IMR-90 (cell line): ENCODE results near the gene NDEL1. TPM values are rescaled to one million over a fixed set of nuclear protein-coding genes. Genes with fewer than 3 reads are reported as not detected.

Experiments used
- ATAC-seq: fragments of 200-7000 bp; cut with Tn5 transposase; 2 replicates; pipeline ENCODE4 v1.9.1; 2020; ENCODE audit warnings: low read depth, mild to moderate bottlenecking, moderate library complexity
- BruUV-seq: library from RNA; stranded (reverse); fragments of 400-500 nt; replicated peaks from 2 replicates; lab custom pipeline; 2021; lab: Mats Ljungman, UMichigan
- CTCF ChIA-PET: fragments of 300-600 bp; formaldehyde crosslinking; extraction: SDS; loops from one replicate; lab custom pipeline; 2021; ENCODE audit warnings: antibody characterized with exemption; lab: Yijun Ruan, JAX
- POLR2A ChIA-PET: fragments of 300-600 bp; sonication (Branson Sonifier 250); formaldehyde crosslinking; loops from one replicate; lab custom pipeline; 2022; ENCODE audit warnings: antibody characterized with exemption; ENCODE audit not compliant: unreplicated experiment; lab: Charles Lee
- DNase-seq: peaks from one replicate; pipeline ENCODE4 v3.0.0; 2013
- H2AFZ ChIP-seq: replicated peaks from 2 replicates; pipeline ENCODE3; 2013; ENCODE audit warnings: low read length, mild to moderate bottlenecking; ENCODE audit not compliant: poor library complexity
- H2AK5ac ChIP-seq: 2 replicates; pipeline ENCODE4 v1.6.1; 2013; ENCODE audit warnings: low read depth, low read length, inconsistent platforms
- H2AK9ac ChIP-seq: replicated peaks from 2 replicates; pipeline ENCODE3; 2013; ENCODE audit warnings: mild to moderate bottlenecking, low read depth, low read length, moderate library complexity; ENCODE audit not compliant: poor library complexity
- H2BK120ac ChIP-seq: 2 replicates; pipeline ENCODE4 v1.6.1; 2013; ENCODE audit warnings: low read depth, low read length, inconsistent platforms
- H2BK15ac ChIP-seq: 3 replicates; pipeline ENCODE4 v1.6.1; 2013; ENCODE audit warnings: low read depth, low read length, inconsistent platforms
- H2BK20ac ChIP-seq: 2 replicates; pipeline ENCODE4 v1.6.1; 2013; ENCODE audit warnings: low read depth, mild to moderate bottlenecking, inconsistent platforms, low read length, moderate library complexity
- H2BK5ac ChIP-seq: 2 replicates; pipeline ENCODE4 v1.6.1; 2013; ENCODE audit warnings: mild to moderate bottlenecking, low read depth, low read length, inconsistent platforms; ENCODE audit not compliant: poor library complexity, severe bottlenecking
- H3K14ac ChIP-seq: replicated peaks from 2 replicates; pipeline ENCODE4 v1.6.1; 2013; ENCODE audit warnings: low read depth, low read length, inconsistent platforms
- H3K18ac ChIP-seq: 2 replicates; pipeline ENCODE4 v1.6.1; 2013; ENCODE audit warnings: low read depth, low read length, control low read depth
- H3K23ac ChIP-seq: 2 replicates; pipeline ENCODE4 v1.6.1; 2013; ENCODE audit warnings: low read depth, low read length, inconsistent platforms
- H3K27ac ChIP-seq: 2 replicates; pipeline ENCODE4 v1.5.1; 2013; ENCODE audit warnings: mild to moderate bottlenecking, control low read depth, low read length; ENCODE audit not compliant: insufficient read depth
- H3K27me3 ChIP-seq: 2 replicates; pipeline ENCODE4 v1.6.1; 2013; ENCODE audit warnings: low read length; ENCODE audit not compliant: control insufficient read depth, insufficient read depth
- H3K36me3 ChIP-seq: 2 replicates; pipeline ENCODE4 v1.6.1; 2013; ENCODE audit warnings: low read length, mixed read lengths; ENCODE audit not compliant: control insufficient read depth, insufficient read depth
- H3K4ac ChIP-seq: 2 replicates; pipeline ENCODE4 v1.6.1; 2013; ENCODE audit warnings: low read depth, low read length, inconsistent platforms
- H3K4me1 ChIP-seq: 2 replicates; pipeline ENCODE4 v1.6.1; 2013; ENCODE audit warnings: low read length, mixed read lengths; ENCODE audit not compliant: control insufficient read depth, insufficient read depth
- H3K4me2 ChIP-seq: 2 replicates; pipeline ENCODE4 v1.6.1; 2013; ENCODE audit warnings: low read depth, mild to moderate bottlenecking, control low read depth, low read length, moderate library complexity
- H3K4me3 ChIP-seq: 2 replicates; pipeline ENCODE4 v1.5.1; 2013; ENCODE audit warnings: low read depth, mild to moderate bottlenecking, control low read depth, low read length, moderate library complexity; ENCODE audit not compliant: insufficient read depth
- H3K56ac ChIP-seq: 2 replicates; pipeline ENCODE4 v1.6.1; 2013; ENCODE audit warnings: low read length, inconsistent platforms; ENCODE audit not compliant: insufficient read depth; ENCODE audit errors: extremely low read depth
- H3K79me1 ChIP-seq, 2 experiments: 2 replicates each; pipeline ENCODE4 v1.6.1; 2013; ENCODE audit warnings: low read length in 2 of 2, inconsistent platforms in 1 of 2, low read depth in 1 of 2
- H3K9ac ChIP-seq: 2 replicates; pipeline ENCODE4 v1.6.1; 2013; ENCODE audit warnings: low read depth, low read length, control low read depth
- H3K9me1 ChIP-seq: 2 replicates; pipeline ENCODE4 v1.6.1; 2013; ENCODE audit warnings: low read length, inconsistent platforms; ENCODE audit not compliant: insufficient read depth
- H3K9me3 ChIP-seq: 2 replicates; pipeline ENCODE4 v1.6.1; 2013; ENCODE audit warnings: low read length; ENCODE audit not compliant: control insufficient read depth, insufficient read depth
- H4K20me1 ChIP-seq: 2 replicates; pipeline ENCODE4 v1.6.1; 2013; ENCODE audit warnings: low read length, inconsistent platforms; ENCODE audit not compliant: insufficient read depth
- H4K5ac ChIP-seq: 2 replicates; pipeline ENCODE4 v1.6.1; 2013; ENCODE audit warnings: mild to moderate bottlenecking, low read depth, low read length, control low read depth
- H4K8ac ChIP-seq, 2 experiments: 2 replicates each; pipeline ENCODE4 v1.6.1; 2013; ENCODE audit warnings: low read depth in 2 of 2, low read length in 2 of 2, control low read depth in 1 of 2, inconsistent platforms in 1 of 2
- H4K91ac ChIP-seq: 2 replicates; pipeline ENCODE4 v1.6.1; 2013; ENCODE audit warnings: low read depth, low read length, inconsistent platforms; ENCODE audit not compliant: insufficient read depth
- BHLHE40 ChIP-seq: fragments of 150-350 bp; IDR thresholded peaks from 2 replicates; pipeline ENCODE4 v1.6.1; 2016; ENCODE audit warnings: mild to moderate bottlenecking, low read depth, low read length
- CEBPB ChIP-seq: IDR thresholded peaks from 2 replicates; pipeline ENCODE4 v1.6.1; 2012; ENCODE audit warnings: low read depth, low read length, improper control_type of control experiment
- CHD1 ChIP-seq: IDR thresholded peaks from 2 replicates; pipeline ENCODE4 v1.6.1; 2012; ENCODE audit warnings: low read depth, low read length, improper control_type of control experiment
- CTCF ChIP-seq: conservative IDR thresholded peaks from 2 replicates; pipeline ENCODE4 v1.5.1; 2012; ENCODE audit warnings: mild to moderate bottlenecking, low read depth, low read length, improper control_type of control experiment
- ELK1 ChIP-seq: fragments of 150-350 bp; IDR thresholded peaks from 2 replicates; pipeline ENCODE4 v1.6.1; 2016; ENCODE audit warnings: low read depth, mild to moderate bottlenecking, low read length, moderate library complexity, borderline replicate concordance
- FOS ChIP-seq: fragments of 150-350 bp; IDR thresholded peaks from 2 replicates; pipeline ENCODE4 v1.6.1; 2016; ENCODE audit warnings: low read depth, low read length
- MAFK ChIP-seq: IDR thresholded peaks from 2 replicates; pipeline ENCODE4 v1.6.1; 2012; ENCODE audit warnings: low read depth, low read length, improper control_type of control experiment
- MAZ ChIP-seq: IDR thresholded peaks from 2 replicates; pipeline ENCODE4 v1.6.1; 2012; ENCODE audit warnings: low read depth, mild to moderate bottlenecking, low read length, improper control_type of control experiment, moderate library complexity, borderline replicate concordance
- MXI1 ChIP-seq: IDR thresholded peaks from 2 replicates; pipeline ENCODE4 v1.6.1; 2012; ENCODE audit warnings: low read depth, mild to moderate bottlenecking, low read length, moderate library complexity, borderline replicate concordance
- RAD21 ChIP-seq: IDR thresholded peaks from 2 replicates; pipeline ENCODE4 v1.6.1; 2012; ENCODE audit warnings: low read length, improper control_type of control experiment
- RCOR1 ChIP-seq: IDR thresholded peaks from 2 replicates; pipeline ENCODE4 v1.6.1; 2012; ENCODE audit warnings: mild to moderate bottlenecking, low read length, improper control_type of control experiment; ENCODE audit not compliant: insufficient replicate concordance
- RFX5 ChIP-seq: IDR thresholded peaks from 2 replicates; pipeline ENCODE4 v1.8.0; 2012; ENCODE audit warnings: low read depth, mild to moderate bottlenecking, low read length, moderate library complexity
- SMC3 ChIP-seq: fragments of 150-350 bp; IDR thresholded peaks from 2 replicates; pipeline ENCODE4 v1.6.1; 2016; ENCODE audit warnings: low read depth, mild to moderate bottlenecking, antibody characterized with exemption, low read length, moderate library complexity
- USF2 ChIP-seq: fragments of 150-350 bp; IDR thresholded peaks from 2 replicates; pipeline ENCODE4 v1.6.1; 2017; ENCODE audit warnings: mild to moderate bottlenecking, antibody characterized with exemption, low read length, low read depth
- WGBS, 2 experiments: methylation state at CpG; one replicate each; pipeline versions ENCODE4 v1.1.5 to v1.1.7; 2013; ENCODE audit warnings: missing lambda C conversion rate in 2 of 2; ENCODE audit not compliant: insufficient read length in 1 of 2; ENCODE audit errors: extremely low coverage in 2 of 2; 5-methylcytosine and 5-hydroxymethylcytosine counted together
- dilution Hi-C: fragments of 300-500 bp; cut with HindIII; formaldehyde crosslinking; loops from one replicate; pipeline ENCODE4 v1.14.3; 2018; ENCODE audit warnings: low sequenced_read_pairs; ENCODE audit not compliant: unreplicated experiment
- in situ Hi-C: fragments of 300-500 bp; cut with MboI; formaldehyde crosslinking; loops from 3 replicates; pipeline ENCODE4 v1.14.3; 2019; ENCODE audit warnings: low sequenced_read_pairs, inconsistent platforms, mixed read lengths
- intact Hi-C: fragments of 100-400 bp; cut with micrococcal nuclease; formaldehyde crosslinking; loops from 2 replicates; pipeline ENCODE4 v1.10.0; 2022
- polyA plus RNA-seq, 3 experiments: library from polyadenylated mRNA; depleted of rRNA; stranded (reverse); fragments of >200 nt; gene quantifications; 2 replicates each; pipeline ENCODE4 v1.2.3, GENCODE V29; 2012; ENCODE audit warnings: low replicate concordance in 1 of 3
- total RNA-seq: library from RNA; depleted of rRNA; stranded (reverse); fragments of >200 nt; gene quantifications from 2 replicates; pipeline ENCODE4 v1.2.3, GENCODE V29; 2012

Gene NDEL1
- total and polyA plus RNA-seq, 2 of the 4 experiments (the other 2 are of a cell fraction), result 28.9 to 95.6 TPM

GRCh38 chr17:8419305-8419704 is 16.4 kb upstream of the NDEL1 start:
- dilution Hi-C loops (no loop called here), intact Hi-C loops (no loop called here), in situ Hi-C loops (loop anchor here (10.0 kb wide), 2 partner anchors 335 to 365 kb away; partner anchors contain the start of gene SPDYE4)
- Histone ChIP-seq H4K91ac (no peak overlapping the region), H3K18ac (no peak overlapping the region), H2AK5ac (no peak overlapping the region), H3K36me3 (no peaks in the 10 kb centered on the region), H3K4me2 (no peak overlapping the region), H3K27ac (no peak overlapping the region), H2AK9ac (no peak overlapping the region), H2AFZ (no peak overlapping the region), H3K14ac (no peak overlapping the region), H2BK15ac (no peak overlapping the region), H4K8ac (no peak overlapping the region), H4K20me1 (no peaks in the 10 kb centered on the region), H3K56ac (no peak overlapping the region), H2BK120ac (no peak overlapping the region), H2BK20ac (no peak overlapping the region), H3K23ac (no peak overlapping the region), H3K4me1 (peaks cover 2% of the 10 kb centered on the region; the same call in 1 of the 2 replicates), H3K27me3 (peaks cover 13% of the 10 kb centered on the region), H3K9me3 (0 out of 2 replicates have a peak, but pooled peaks cover 2% of the 10 kb centered on the region), H3K4me3 (no peak overlapping the region), H2BK5ac (no peak overlapping the region), H3K9me1 (peaks cover 3% of the 10 kb centered on the region; the same call in 1 of the 2 replicates), H3K79me1 (no peaks in the 10 kb centered on the region), H3K4ac (no peak overlapping the region), H3K9ac (no peak overlapping the region), H4K5ac (no peak overlapping the region)
- BruUV-seq, result no TSS peak
- ATAC-seq (no peak), DNase-seq (no peak)
- TF ChIP-seq CEBPB, result no peak
- TF ChIP-seq MXI1, result no peak
- no peak for TF ChIP-seq RFX5
- TF ChIP-seq CHD1, result no peak
- TF ChIP-seq USF2, result no peak
- TF ChIP-seq RAD21, result no peak
- TF ChIP-seq BHLHE40, result no peak
- no peak for TF ChIP-seq FOS
- TF ChIP-seq MAZ, result no peak
- TF ChIP-seq CTCF, result no peak
- TF ChIP-seq ELK1, result no peak
- TF ChIP-seq MAFK, result no peak
- no peak for TF ChIP-seq RCOR1
- no peak for TF ChIP-seq SMC3
- ChIA-PET POLR2A (no interaction called here), CTCF (interaction anchor here (1.1 to 1.9 kb wide), 2 partner anchors 9 to 57 kb away, joined by 4 to 10 read pairs; no protein-coding TSS in a partner anchor)
- no CpG with 5 or more reads among the region's 1 CpG for WGBS, 2 experiments
